ENCODE results near the gene TBATA. TPM values are rescaled to one million over a fixed set of nuclear protein-coding genes. Genes with fewer than 3 reads are reported as not detected.
A peak's percentile ranks its signal among the peaks of the same experiment; 100 is the strongest.

Gene TBATA
- total RNA-seq, 2 donors from 2014 or later: not detected

- Mint-ChIP-seq H3K4me1 (peaks cover 6% of the 10 kb centered on the region), H3K4me3 (no peak overlapping the region), H3K9me3 (no peaks in the 10 kb centered on the region), H3K36me3 (ENCODE audit: low read depth) (no peaks in the 10 kb centered on the region), H3K27me3 (ENCODE audit: insufficient read depth) (peaks cover 2% of the 10 kb centered on the region), H3K27ac (peak overlapping the region; percentile 21)
- Histone ChIP-seq H3K4me3 (ENCODE audit: low read length) (no peak overlapping the region), H3K9me3 (ENCODE audit: control insufficient read depth, low read length) (no peaks in the 10 kb centered on the region), H3K9ac (ENCODE audit: extremely low read depth, low read length, poor library complexity, severe bottlenecking) (no peak overlapping the region), H3K27me3 (ENCODE audit: control insufficient read depth, insufficient read depth, low read length, poor library complexity, severe bottlenecking) (no peaks in the 10 kb centered on the region), H3K27ac (ENCODE audit: low read depth, low read length) (no peak overlapping the region), H3K4me1 (ENCODE audit: control insufficient read depth, insufficient read depth, low read length) (no peaks in the 10 kb centered on the region), H3K36me3 (ENCODE audit: control insufficient read depth, insufficient read depth, low read length) (no peaks in the 10 kb centered on the region)
- TF ChIP-seq, protein P1, sequence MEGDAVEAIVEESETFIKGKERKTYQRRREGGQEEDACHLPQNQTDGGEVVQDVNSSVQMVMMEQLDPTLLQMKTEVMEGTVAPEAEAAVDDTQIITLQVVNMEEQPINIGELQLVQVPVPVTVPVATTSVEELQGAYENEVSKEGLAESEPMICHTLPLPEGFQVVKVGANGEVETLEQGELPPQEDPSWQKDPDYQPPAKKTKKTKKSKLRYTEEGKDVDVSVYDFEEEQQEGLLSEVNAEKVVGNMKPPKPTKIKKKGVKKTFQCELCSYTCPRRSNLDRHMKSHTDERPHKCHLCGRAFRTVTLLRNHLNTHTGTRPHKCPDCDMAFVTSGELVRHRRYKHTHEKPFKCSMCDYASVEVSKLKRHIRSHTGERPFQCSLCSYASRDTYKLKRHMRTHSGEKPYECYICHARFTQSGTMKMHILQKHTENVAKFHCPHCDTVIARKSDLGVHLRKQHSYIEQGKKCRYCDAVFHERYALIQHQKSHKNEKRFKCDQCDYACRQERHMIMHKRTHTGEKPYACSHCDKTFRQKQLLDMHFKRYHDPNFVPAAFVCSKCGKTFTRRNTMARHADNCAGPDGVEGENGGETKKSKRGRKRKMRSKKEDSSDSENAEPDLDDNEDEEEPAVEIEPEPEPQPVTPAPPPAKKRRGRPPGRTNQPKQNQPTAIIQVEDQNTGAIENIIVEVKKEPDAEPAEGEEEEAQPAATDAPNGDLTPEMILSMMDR (conservative IDR thresholded peaks at IDR 0.05): no peak
- peak; percentile 38 for DNase-seq
- WGBS, 2 experiments (ENCODE audit: insufficient coverage in 1 of 2, insufficient read length in 1 of 2): 89 to 96% methylated on average over 8 to 14 of the region's 14 CpGs
These were observed 11.0 kb downstream of the TBATA start for GRCh38 chr10:70773965-70774809.

GRCh38 chr10:70773461-70773860 is 11.7 kb downstream of the TBATA start:
- WGBS, 2 experiments (ENCODE audit: insufficient coverage in 1 of 2, insufficient read length in 1 of 2): 76 to 82% methylated on average over 7 to 9 of the region's 9 CpGs
- TF ChIP-seq, protein P1 (conservative IDR thresholded peaks at IDR 0.05): no peak

DNA sequence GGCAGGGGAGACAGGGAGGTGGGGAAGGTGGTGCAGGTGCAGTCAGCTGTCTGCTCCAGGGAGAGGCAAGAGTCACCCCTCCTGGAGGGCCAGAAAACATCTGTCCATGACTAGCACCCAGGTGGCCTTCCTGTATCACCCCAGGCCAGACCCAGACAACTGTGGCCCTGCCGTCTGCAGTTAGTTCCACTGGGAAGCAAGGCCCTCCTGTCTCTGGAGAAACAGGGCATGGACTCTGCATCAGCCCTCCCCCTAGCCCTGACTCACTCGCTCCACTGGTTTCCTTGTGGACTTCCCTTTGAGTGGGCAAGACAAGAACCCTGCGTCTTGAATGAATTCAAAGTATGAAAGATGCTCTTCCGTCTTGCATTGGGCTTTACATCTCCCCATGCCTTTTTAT is 12.6 kb downstream of the TBATA start:
- Mint-ChIP-seq H3K9me3 (peaks cover 1% of the 10 kb centered on the region), H3K27me3 (ENCODE audit: insufficient read depth) (peaks cover 2% of the 10 kb centered on the region), H3K27ac (no peak overlapping the region), H3K4me1 (no peaks in the 10 kb centered on the region), H3K4me3 (no peak overlapping the region), H3K36me3 (ENCODE audit: low read depth) (no peaks in the 10 kb centered on the region)
- WGBS, 2 experiments (ENCODE audit: insufficient coverage in 1 of 2, insufficient read length in 1 of 2): 88 to 93% methylated on average over 2 to 4 of the region's 4 CpGs
- TF ChIP-seq, protein P1 (conservative IDR thresholded peaks at IDR 0.05): no peak
- H3K36me3 ChIP-seq (ENCODE audit: control insufficient read depth, insufficient read depth, low read length): no peaks in the 10 kb centered on the region
- H3K9me3 ChIP-seq (ENCODE audit: control insufficient read depth, low read length): no peaks in the 10 kb centered on the region
- H3K9ac ChIP-seq (ENCODE audit: extremely low read depth, low read length, poor library complexity, severe bottlenecking): no peak overlapping the region
- no peak overlapping the region for H3K27ac ChIP-seq (ENCODE audit: low read depth, low read length)
- H3K27me3 ChIP-seq (ENCODE audit: control insufficient read depth, insufficient read depth, low read length, poor library complexity, severe bottlenecking): no peaks in the 10 kb centered on the region
- no peaks in the 10 kb centered on the region for H3K4me1 ChIP-seq (ENCODE audit: control insufficient read depth, insufficient read depth, low read length)
- DNase-seq: no peak
- H3K4me3 ChIP-seq (ENCODE audit: low read length): no peak overlapping the region

More at GRCh38 chr10:70773461-70773860, 11.7 kb downstream of the TBATA start:
- Histone ChIP-seq H3K4me1 (ENCODE audit: control insufficient read depth, insufficient read depth, low read length) (no peaks in the 10 kb centered on the region), H3K9ac (ENCODE audit: extremely low read depth, low read length, poor library complexity, severe bottlenecking) (no peak overlapping the region), H3K9me3 (ENCODE audit: control insufficient read depth, low read length) (no peaks in the 10 kb centered on the region), H3K36me3 (ENCODE audit: control insufficient read depth, insufficient read depth, low read length) (no peaks in the 10 kb centered on the region), H3K27ac (ENCODE audit: low read depth, low read length) (no peak overlapping the region), H3K27me3 (ENCODE audit: control insufficient read depth, insufficient read depth, low read length, poor library complexity, severe bottlenecking) (no peaks in the 10 kb centered on the region), H3K4me3 (ENCODE audit: low read length) (no peak overlapping the region)
- Mint-ChIP-seq H3K36me3 (ENCODE audit: low read depth) (no peaks in the 10 kb centered on the region), H3K4me1 (peaks cover 5% of the 10 kb centered on the region), H3K4me3 (no peak overlapping the region), H3K27ac (no peak overlapping the region), H3K9me3 (no peaks in the 10 kb centered on the region), H3K27me3 (ENCODE audit: insufficient read depth) (peaks cover 2% of the 10 kb centered on the region)
- DNase-seq: no peak
